ENCODE measurements around the gene ISOC2.
"Not testable (repeated sequence)": the region's sequence is repeated elsewhere in the genome, so short reads cannot be mapped to it uniquely, and the experiment has no call there.

ISOC2 gene

DNA sequence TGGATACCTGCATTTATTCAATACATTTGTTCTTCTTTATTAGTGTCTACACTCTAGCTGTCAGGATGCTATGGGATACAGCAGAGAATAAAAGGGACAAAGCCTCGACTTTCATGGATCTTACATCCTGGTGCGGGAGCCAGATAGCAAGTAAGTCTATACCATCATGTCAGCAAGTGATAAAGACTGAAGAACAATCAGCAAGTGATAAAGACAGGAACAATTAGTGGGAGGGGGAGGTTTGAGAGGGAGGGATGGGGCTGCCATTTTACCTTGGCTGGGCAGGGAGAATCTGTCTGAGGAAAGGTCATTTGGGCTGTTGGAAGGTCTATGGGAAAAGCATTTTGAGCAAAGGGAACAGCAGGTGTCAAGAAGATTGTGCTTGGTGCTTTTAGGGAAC, 51.3 kb downstream of the ISOC2 start:
- DNase-seq (ENCODE audit: low spot score) = no peak
- FAIRE-seq = no peak

DNA sequence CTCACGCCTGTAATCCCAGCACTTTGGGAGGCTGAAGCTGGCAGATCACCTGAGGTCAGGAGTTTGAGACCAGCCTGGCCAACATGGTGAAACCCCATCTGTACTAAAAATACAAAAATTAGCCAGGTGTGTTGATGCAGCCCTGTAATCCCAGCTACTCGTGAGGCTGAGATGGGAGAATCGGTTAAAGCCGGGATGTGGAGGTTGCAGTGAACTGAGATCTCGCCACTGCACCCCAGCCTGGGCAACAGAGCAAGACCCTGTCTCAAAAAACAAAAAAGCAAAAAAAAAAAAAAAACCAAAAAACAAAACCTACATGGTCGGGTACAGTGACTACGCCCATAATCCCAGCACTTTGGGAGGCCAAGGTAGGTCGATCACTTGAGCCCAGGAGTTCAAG, 52.3 kb downstream of the ISOC2 start:
- DNase-seq (ENCODE audit: low spot score); FAIRE-seq: not testable (repeated sequence)

GRCh38 chr19:55408533-55408872, 52.9 kb downstream of the ISOC2 start:
- FAIRE-seq = no peak
- DNase-seq (ENCODE audit: low spot score) = no peak

DNA sequence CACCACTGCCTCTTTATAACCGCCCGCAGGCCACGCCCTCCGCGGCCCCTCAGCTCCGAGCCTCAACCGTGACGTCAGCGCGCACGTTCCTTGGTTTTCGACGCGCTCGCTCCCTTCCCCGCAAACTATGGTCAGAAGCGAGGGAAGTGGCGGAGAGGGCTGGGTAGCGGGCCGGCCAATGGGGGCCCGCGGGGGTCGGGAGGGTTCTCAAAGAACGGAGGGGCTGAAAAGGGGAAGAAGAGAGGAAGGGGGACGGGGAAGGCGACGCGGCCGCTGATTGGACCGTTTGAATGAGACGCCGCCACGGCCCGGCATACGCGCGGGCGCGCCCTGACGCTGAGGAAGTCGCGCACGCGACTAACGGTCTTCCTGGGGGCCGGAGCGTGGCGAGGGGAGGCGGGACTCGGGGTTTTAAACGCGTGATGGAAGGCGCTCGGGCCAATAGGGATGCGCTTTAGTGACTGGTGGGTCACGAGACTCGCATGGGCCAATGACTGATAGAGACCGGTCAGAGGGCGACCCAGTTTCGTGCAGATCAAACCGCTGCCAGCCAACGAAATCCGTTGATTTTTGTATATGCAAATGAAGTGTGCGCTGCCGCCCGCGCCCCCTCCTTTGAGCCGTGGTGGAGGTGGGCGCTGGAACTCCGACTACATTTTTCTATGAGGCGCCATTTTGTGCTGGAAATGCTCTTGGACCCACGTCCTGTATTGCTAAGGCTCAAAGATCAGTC, 53.5 kb downstream of the ISOC2 start:
- DNase-seq (ENCODE audit: low spot score) (peak; percentile 91), FAIRE-seq (peak; percentile 65)

- not testable (repeated sequence) for FAIRE-seq; DNase-seq (ENCODE audit: low spot score)
These were observed 54.0 kb downstream of the ISOC2 start, which contains the start of gene UBE2S for GRCh38 chr19:55407550-55407799. TSS of gene UBE2S (minus strand) at chr19:55407788. CDS start at chr19:55407589, 199 bp downstream.

DNA sequence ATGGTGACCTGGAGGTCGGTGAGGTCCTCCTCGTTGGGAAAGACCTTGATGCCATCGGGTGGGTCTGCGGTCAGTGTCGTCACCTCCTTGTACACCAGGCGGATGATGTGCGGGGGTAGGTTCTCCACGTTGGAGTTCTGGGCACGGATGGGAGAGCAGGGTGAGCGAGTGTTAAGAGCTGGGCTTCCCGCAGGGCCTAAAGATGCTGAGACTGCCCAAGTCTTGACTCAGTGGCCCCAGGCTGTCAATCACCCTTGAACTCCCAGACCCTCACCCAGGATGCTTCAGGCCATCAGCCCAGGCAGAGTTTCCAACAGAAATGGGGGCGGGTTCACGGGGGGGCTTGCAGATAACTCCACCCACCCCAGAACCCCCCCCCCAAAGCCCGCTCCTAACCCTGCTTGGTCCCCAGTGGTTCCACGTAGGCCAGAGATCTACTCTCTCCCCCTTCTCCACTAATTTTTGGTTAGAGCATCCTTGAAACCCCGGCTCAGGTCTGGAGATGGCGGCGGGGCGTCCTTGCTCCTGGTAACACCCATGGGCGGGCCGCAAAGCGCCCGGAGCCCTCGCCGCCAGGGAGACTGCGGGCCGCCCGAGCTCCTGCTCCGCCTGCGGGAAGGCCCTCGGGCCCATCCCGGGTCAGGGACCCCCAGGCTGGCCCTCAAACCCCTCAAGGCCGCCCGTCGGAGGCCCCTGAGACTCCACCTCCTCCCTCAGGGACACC, 54.5 kb downstream of the ISOC2 start:
- no peak for FAIRE-seq
- DNase-seq (ENCODE audit: low spot score) = peak; percentile 31

DNA sequence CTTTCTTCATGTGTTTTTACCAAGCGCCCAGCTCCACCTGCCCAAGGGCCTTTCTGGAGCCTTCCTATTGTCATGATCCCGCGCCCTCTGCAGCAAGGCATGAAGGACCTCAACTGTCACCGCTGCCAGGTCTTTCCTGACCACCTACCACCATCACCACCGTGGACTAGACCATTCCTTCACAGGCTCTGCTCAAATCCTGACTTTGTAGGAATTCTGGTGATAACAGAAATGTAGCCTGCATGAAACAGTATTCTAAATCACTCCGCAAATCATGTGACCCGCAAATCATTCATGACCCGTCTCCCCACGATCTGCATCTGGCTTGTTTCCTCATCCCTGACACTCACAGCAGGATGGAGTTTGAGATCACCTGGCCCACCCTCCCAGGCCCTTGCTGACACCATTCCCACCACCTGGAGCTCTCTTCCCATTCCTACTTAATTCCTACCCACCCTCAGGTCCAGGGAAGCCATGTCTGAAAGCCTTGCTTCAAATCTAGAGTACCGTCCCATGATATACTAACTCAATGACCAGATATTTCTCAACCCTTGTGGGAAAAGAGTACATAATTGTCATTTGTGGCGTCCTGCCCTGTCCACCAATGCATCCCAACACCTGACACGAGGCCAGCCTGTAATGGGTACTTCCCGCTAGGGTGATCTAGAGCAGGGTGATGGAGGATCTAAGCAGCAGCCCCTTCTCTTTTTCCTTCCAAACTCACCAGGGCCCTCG, 55.2 kb downstream of the ISOC2 start:
- FAIRE-seq = no peak
- DNase-seq (ENCODE audit: low spot score) = no peak

DNA sequence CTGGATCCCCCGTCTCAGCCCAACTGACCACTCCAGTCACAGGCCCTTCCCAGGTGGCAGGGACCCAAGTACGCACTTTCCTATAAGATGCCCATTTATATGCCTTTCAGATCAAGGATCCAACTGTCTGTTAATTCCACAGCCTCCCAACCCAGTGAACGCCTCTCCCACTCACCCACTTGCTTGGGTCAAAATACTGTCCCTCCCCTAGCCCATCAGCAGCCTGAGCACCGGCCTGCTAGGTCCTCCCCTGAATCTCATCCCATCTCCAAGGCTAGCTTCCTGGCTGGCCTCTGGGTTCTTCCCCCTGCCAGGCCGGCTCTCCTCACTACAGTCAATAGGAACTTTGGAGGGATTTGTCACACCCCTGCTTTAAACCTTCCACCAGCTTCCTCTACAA, 55.8 kb downstream of the ISOC2 start:
- DNase-seq (ENCODE audit: low spot score) (no peak), FAIRE-seq (no peak)
